22Rv1 (cell line): Measurements from ENCODE around the gene ZNF429.
A peak's percentile ranks its signal among the peaks of the same experiment; 100 is the strongest.

Experiments used
- H3K27ac ChIP-seq: fragments of 450-650 bp; 2 replicates; pipeline ENCODE4 v1.5.1; 2017
- CTCF ChIP-seq: fragments of 450-650 bp; IDR thresholded peaks from 2 replicates; pipeline ENCODE4 v1.5.1; 2017; ENCODE audit warnings: mild to moderate bottlenecking
- ZFX ChIP-seq: fragments of 450-650 bp; IDR thresholded peaks from 2 replicates; pipeline ENCODE4 v1.6.1; 2017; ENCODE audit warnings: antibody characterized with exemption, borderline replicate concordance

ZNF429 gene

GRCh38 chr19:21505459-21506451 is at the start of gene ZNF429:
Gene ZNF429, plus strand, starts transcription at chr19:21505602. Its CDS starts 170 bp downstream, at chr19:21505772.
- H3K27ac ChIP-seq, result peak within 1 kb of the TSS; percentile 77
- TF ChIP-seq CTCF, result 0 out of 2 replicates have a peak, but pooled peaks have one; percentile 5
- no peak for TF ChIP-seq ZFX

GRCh38 chr19:21460686-21461085 is 44.7 kb upstream of the ZNF429 start:
- H3K27ac ChIP-seq, result no peak overlapping the region
- TF ChIP-seq ZFX (no peak), CTCF (no peak)

- no peak overlapping the region for H3K27ac ChIP-seq
- TF ChIP-seq CTCF, result no peak
- no peak for TF ChIP-seq ZFX
These were observed 42.9 kb upstream of the ZNF429 start for GRCh38 chr19:21462540-21462939.

- peak overlapping the region; percentile 40 for H3K27ac ChIP-seq
- TF ChIP-seq ZFX, result no peak
These were observed 41.8 kb upstream of the ZNF429 start for GRCh38 chr19:21463449-21464105.

GRCh38 chr19:21466627-21467026 is 38.8 kb upstream of the ZNF429 start:
- no peak overlapping the region for H3K27ac ChIP-seq
- TF ChIP-seq CTCF, result no peak
- no peak for TF ChIP-seq ZFX

GRCh38 chr19:21468791-21469190 is 36.6 kb upstream of the ZNF429 start:
- peak; percentile 47 for TF ChIP-seq CTCF
- no peak for TF ChIP-seq ZFX
- H3K27ac ChIP-seq, result no peak overlapping the region

- no peak overlapping the region for H3K27ac ChIP-seq
- TF ChIP-seq CTCF, result no peak
- no peak for TF ChIP-seq ZFX
These were observed 32.9 kb upstream of the ZNF429 start for GRCh38 chr19:21472507-21472906.
